Esophagus muscularis mucosa (tissue), 4 donors: ENCODE data around the gene LYG2. TPM values are rescaled to one million over a fixed set of nuclear protein-coding genes. Genes with fewer than 3 reads are reported as not detected.
"Not testable (repeated sequence)": the region's sequence is repeated elsewhere in the genome, so short reads cannot be mapped to it uniquely, and the experiment has no call there.

Source experiments
- DNase-seq: peaks from one replicate; pipeline ENCODE4 v3.0.0-alpha.2; 2017; ENCODE audit errors: extremely low spot score
- H3K27ac ChIP-seq, 4 donors: fragments of 200-600 bp; sonication (generic); replicated peaks in 1 of 4; 1 replicate in 3 of 4; 2 replicates in 1 of 4; pipeline ENCODE4 v1.5.1; 2016 to 2019; ENCODE audit warnings: mild to moderate bottlenecking in 1 of 4
- H3K27me3 ChIP-seq, 4 donors: fragments of 200-600 bp; sonication (generic); one replicate each; pipeline versions ENCODE4 v1.5.1 to v1.6.0; 2016 to 2019
- H3K36me3 ChIP-seq, 4 donors: fragments of 200-600 bp; sonication (generic); one replicate each; pipeline ENCODE4 v1.5.1; 2016 to 2019
- H3K4me1 ChIP-seq, 4 donors: fragments of 200-600 bp; sonication (generic); one replicate each; pipeline ENCODE4 v1.5.1; 2016 to 2019
- H3K4me3 ChIP-seq, 4 donors: fragments of 200-600 bp; sonication (generic); 1 replicate in 2 of 4; 2 replicates in 2 of 4; pipeline ENCODE4 v1.5.1; 2016 to 2019; ENCODE audit warnings: mild to moderate bottlenecking in 4 of 4, moderate library complexity in 1 of 4
- H3K9me3 ChIP-seq, 4 donors: fragments of 200-600 bp; sonication (generic); 1 replicate in 3 of 4; 2 replicates in 1 of 4; pipeline ENCODE4 v1.5.1; 2016 to 2019
- EP300 ChIP-seq: sonication (generic); formaldehyde crosslinking; IDR thresholded peaks from one replicate; pipeline ENCODE4 v1.6.1; 2017; ENCODE audit warnings: antibody characterized with exemption
- POLR2A ChIP-seq: fragments of 450-650 bp; IDR thresholded peaks from one replicate; pipeline ENCODE4 v1.6.1; 2017; ENCODE audit warnings: antibody characterized with exemption, moderate library complexity, mild to moderate bottlenecking, low read depth
- POLR2AphosphoS5 ChIP-seq, 2 donors: sonication (generic); formaldehyde crosslinking; IDR thresholded peaks; one replicate each; pipeline ENCODE4 v1.6.1; 2017; ENCODE audit warnings: antibody characterized with exemption in 2 of 2
- WGBS: methylation state at CpG from one replicate; pipeline ENCODE4 v1.1.5; 2018; 5-methylcytosine and 5-hydroxymethylcytosine counted together
- intact Hi-C: fragments of 100-400 bp; cut with DNase I; formaldehyde crosslinking; loops from one replicate; pipeline ENCODE4 v1.15.1; 2023
- total RNA-seq, 4 donors: library from RNA; depleted of rRNA; stranded (reverse); fragments of >200 nt; gene quantifications; one replicate each; pipeline versions ENCODE4 v1.1.0 to v1.2.1, GENCODE V29; 2016
- TF ChIP-seq, protein P1 (sequence below), 3 experiments: fragments of 200-600 bp in 2 of 3; fragments of 450-650 bp in 1 of 3; sonication (generic) in 2 of 3; IDR thresholded peaks; one replicate each; pipeline ENCODE4 v1.5.1; 2017 to 2019; ENCODE audit warnings: antibody characterized with exemption in 3 of 3, mild to moderate bottlenecking in 2 of 3, moderate library complexity in 1 of 3

LYG2 gene, protein sequence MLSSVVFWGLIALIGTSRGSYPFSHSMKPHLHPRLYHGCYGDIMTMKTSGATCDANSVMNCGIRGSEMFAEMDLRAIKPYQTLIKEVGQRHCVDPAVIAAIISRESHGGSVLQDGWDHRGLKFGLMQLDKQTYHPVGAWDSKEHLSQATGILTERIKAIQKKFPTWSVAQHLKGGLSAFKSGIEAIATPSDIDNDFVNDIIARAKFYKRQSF
- not detected for total RNA-seq

DNA sequence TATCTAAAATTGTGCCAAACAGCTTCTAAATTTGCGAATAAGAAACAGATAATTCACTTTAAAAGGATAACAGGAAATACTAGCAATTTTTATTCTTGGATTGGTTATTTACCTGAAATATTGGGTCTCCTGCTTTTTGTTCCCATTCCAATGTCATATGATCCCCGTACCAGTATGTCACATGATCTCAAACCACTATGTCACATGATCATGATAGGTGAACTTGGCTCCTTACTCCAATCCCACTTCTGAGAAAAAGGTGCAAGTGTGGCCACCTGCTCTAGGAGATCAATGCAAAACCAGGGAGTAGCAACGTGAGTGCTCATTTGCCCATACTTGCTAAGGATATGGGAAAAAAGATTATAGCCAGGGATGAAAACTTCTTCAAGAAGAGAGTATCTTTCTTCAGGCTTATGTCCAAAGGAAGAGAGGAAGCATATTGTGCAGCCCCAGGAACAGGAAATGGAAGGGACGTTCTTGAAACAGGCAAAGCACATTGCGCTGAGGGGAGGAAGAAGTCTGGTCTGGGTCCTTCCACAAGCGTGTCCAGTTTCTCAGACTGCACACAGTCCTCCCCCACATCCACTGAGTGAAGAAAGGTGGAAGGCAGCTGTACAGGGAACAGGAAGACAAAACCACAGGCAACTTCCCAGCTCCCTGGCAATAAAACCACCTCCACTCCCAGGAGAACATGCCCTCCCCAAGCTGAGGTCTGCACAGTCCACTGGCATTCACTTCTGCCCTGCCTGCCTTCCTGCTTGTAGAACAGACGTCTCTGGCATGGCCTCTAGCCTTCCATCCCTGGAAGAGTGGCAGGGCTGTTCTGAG, at the start of gene LYG2:
LYG2 (minus strand) TSS at position 176 of the 828 bp plus-strand sequence. CDS start 1,406 bp downstream, outside the sequence.
- Histone ChIP-seq H3K4me3 (no peak within 1 kb of the TSS), H3K4me1 (no peaks in the 10 kb centered on the region), H3K27me3 (no peaks in the 10 kb centered on the region), H3K36me3 (no peaks in the 10 kb centered on the region), H3K27ac (no peak within 1 kb of the TSS), H3K9me3 (no peaks in the 10 kb centered on the region)
- WGBS = 80% methylated on average over 7 of the region's 7 CpGs
- intact Hi-C loops = no loop called here
- no peak for TF ChIP-seq POLR2AphosphoS5 (IDR thresholded peaks at IDR 0.05)
- no peak for TF ChIP-seq EP300
- TF ChIP-seq, protein P1, sequence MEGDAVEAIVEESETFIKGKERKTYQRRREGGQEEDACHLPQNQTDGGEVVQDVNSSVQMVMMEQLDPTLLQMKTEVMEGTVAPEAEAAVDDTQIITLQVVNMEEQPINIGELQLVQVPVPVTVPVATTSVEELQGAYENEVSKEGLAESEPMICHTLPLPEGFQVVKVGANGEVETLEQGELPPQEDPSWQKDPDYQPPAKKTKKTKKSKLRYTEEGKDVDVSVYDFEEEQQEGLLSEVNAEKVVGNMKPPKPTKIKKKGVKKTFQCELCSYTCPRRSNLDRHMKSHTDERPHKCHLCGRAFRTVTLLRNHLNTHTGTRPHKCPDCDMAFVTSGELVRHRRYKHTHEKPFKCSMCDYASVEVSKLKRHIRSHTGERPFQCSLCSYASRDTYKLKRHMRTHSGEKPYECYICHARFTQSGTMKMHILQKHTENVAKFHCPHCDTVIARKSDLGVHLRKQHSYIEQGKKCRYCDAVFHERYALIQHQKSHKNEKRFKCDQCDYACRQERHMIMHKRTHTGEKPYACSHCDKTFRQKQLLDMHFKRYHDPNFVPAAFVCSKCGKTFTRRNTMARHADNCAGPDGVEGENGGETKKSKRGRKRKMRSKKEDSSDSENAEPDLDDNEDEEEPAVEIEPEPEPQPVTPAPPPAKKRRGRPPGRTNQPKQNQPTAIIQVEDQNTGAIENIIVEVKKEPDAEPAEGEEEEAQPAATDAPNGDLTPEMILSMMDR (IDR thresholded peaks at IDR 0.05) = no peak
- TF ChIP-seq POLR2A = no peak
- DNase-seq = no peak

DNA sequence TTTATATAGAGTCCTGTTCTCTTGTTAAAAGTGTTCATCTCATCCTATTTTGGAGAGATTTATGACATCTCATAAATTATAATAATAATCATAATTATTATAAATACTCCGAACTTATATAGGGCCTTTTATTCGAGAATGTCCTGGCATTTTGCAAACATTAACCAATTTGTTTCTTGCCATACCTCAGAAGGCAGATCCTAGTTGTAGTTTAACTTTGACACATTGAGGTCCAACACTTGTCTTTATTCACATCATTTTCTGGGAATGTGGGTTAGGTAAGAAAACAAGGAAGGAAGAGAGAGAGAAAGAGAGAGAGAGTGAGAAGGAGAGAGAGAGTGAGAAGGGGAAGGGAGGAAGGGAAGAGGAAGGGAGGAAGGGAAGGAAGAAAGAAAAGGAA, 45.6 kb upstream of the LYG2 start, which contains the start of gene LYG1:
LYG1 (minus strand) TSS at position 101 of the 400 bp plus-strand sequence. CDS start 5,527 bp downstream, outside the sequence.
- H3K4me1 ChIP-seq, H3K9me3 ChIP-seq, H3K4me3 ChIP-seq, DNase-seq, H3K27ac ChIP-seq, intact Hi-C loops, H3K27me3 ChIP-seq: not testable (repeated sequence)
- 87% methylated on average over 2 of the region's 2 CpGs for WGBS
- H3K36me3 ChIP-seq = peaks cover 3 to 39% (median 22%) of the 10 kb centered on the region in 4 donors

DNA sequence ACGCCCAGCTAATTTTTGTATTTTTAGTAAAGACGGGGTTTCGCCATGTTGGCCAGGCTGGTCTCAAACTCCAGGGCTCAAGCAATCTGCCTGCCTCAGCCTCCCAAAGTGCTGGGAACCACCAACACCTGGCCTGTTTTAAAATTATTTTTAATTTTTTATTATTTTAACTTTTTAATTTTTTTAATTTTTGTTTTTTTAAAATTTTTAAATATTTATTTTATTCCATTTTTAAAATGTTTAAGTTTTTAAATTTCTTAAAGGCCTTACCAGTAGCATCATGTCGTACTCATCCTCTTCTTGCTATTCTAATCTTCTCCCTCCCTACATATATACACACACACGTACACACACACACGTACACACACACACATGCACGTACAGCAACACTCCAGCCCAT, 44.1 kb upstream of the LYG2 start:
- no peak for TF ChIP-seq POLR2AphosphoS5 (IDR thresholded peaks at IDR 0.05)
- no peak for TF ChIP-seq EP300
- TF ChIP-seq, protein P1 (IDR thresholded peaks at IDR 0.05) = no peak
- no peak for TF ChIP-seq POLR2A
- DNase-seq = no peak
- Histone ChIP-seq H3K4me1 (no peaks in the 10 kb centered on the region), H3K9me3 (no peaks in the 10 kb centered on the region), H3K27me3 (no peaks in the 10 kb centered on the region), H3K27ac (no peak overlapping the region), H3K36me3 (peaks cover 3 to 29% (median 21%) of the 10 kb centered on the region in 4 donors), H3K4me3 (no peak overlapping the region)
- WGBS = 95% methylated on average over 7 of the region's 7 CpGs
- intact Hi-C loops = no loop called here

DNA sequence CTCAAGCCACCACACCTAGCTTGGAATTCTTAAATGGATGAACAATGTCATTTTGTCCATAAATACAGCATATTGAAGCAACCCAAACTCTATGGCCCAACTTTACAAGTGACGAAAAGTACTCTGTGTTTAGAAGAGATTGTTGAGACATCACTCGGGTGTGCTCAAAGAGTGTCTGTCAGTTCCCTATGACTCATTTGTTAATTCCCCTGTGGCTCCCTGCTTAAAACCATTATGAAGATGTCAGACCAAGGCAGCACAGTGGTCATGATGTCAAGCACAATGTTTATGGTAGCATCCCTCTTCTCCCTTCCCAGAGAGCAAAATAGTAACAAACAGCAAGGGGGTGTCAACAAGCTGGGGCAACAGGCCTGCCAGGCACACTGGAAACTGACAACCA, 42.5 kb upstream of the LYG2 start:
- Histone ChIP-seq H3K4me3 (no peak overlapping the region), H3K36me3 (peaks cover 0 to 13% (median 13%) of the 10 kb centered on the region in 4 donors), H3K4me1 (no peaks in the 10 kb centered on the region), H3K27me3 (no peaks in the 10 kb centered on the region), H3K9me3 (no peaks in the 10 kb centered on the region), H3K27ac (no peak overlapping the region)
- 84% methylated on average over 2 of the region's 2 CpGs for WGBS
- intact Hi-C loops = no loop called here
- DNase-seq = no peak
- TF ChIP-seq, protein P1 (IDR thresholded peaks at IDR 0.05) = no peak
- TF ChIP-seq EP300 (no peak), POLR2A (no peak), POLR2AphosphoS5 (IDR thresholded peaks at IDR 0.05) (no peak)

DNA sequence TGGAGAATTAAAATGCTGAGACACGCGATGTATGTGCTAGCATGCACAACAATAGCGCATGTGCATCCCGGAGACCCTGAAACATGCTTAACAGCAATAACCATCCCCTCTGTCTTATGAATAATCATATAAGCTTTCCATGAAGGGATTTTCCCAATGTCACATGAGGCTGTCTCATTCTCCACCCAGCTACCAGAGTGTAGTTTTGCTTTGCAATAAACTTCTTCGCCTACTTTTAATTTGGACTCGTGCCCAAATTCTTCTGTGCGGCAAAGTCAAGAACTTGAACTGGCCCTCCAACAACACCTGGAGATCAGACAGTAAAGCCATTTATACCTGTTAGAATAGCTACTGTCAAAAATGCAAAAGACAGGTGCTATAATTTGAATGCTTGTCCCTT, 30.1 kb upstream of the LYG2 start:
- intact Hi-C loops = no loop called here
- Histone ChIP-seq H3K9me3 (no peaks in the 10 kb centered on the region), H3K27me3 (no peaks in the 10 kb centered on the region), H3K27ac (no peak overlapping the region), H3K36me3 (peaks cover 0 to 35% (median 16%) of the 10 kb centered on the region in 4 donors), H3K4me1 (no peaks in the 10 kb centered on the region), H3K4me3 (no peak overlapping the region)
- 95% methylated on average over 7 of the region's 7 CpGs for WGBS
- no peak for DNase-seq
- TF ChIP-seq POLR2AphosphoS5 (IDR thresholded peaks at IDR 0.05) (no peak), POLR2A (no peak), EP300 (no peak)
- TF ChIP-seq, protein P1 (IDR thresholded peaks at IDR 0.05) = no peak
